ENCODE results near the gene HDAC4.

Gene HDAC4

GRCh38 chr2:239292959-239293774 lies 107.7 kb downstream of the HDAC4 start:
- H3K36me3 Mint-ChIP-seq (ENCODE audit: low read depth) = peaks cover 20% of the 10 kb centered on the region
- H3K27me3 Mint-ChIP-seq (ENCODE audit: low read depth) = peaks cover 1% of the 10 kb centered on the region
- no peaks in the 10 kb centered on the region for H3K9me3 Mint-ChIP-seq
- no peak for DNase-seq (ENCODE audit: low spot score)
- H3K4me1 Mint-ChIP-seq (ENCODE audit: low read depth) = peaks cover 56% of the 10 kb centered on the region
- H3K27ac Mint-ChIP-seq = peak overlapping the region; percentile 62
- H3K4me3 Mint-ChIP-seq = no peak overlapping the region

- Mint-ChIP-seq H3K36me3 (ENCODE audit: low read depth) (peaks cover 20% of the 10 kb centered on the region), H3K4me1 (ENCODE audit: low read depth) (peaks cover 56% of the 10 kb centered on the region), H3K27me3 (ENCODE audit: low read depth) (peaks cover 4% of the 10 kb centered on the region), H3K4me3 (no peak overlapping the region), H3K27ac (no peak overlapping the region), H3K9me3 (no peaks in the 10 kb centered on the region)
- DNase-seq (ENCODE audit: low spot score) = no peak
These were observed 108.3 kb downstream of the HDAC4 start for GRCh38 chr2:239292531-239292930.

GRCh38 chr2:239291475-239292350 lies 109.1 kb downstream of the HDAC4 start:
- Mint-ChIP-seq H3K4me3 (no peak overlapping the region), H3K9me3 (no peaks in the 10 kb centered on the region), H3K36me3 (ENCODE audit: low read depth) (peaks cover 24% of the 10 kb centered on the region), H3K4me1 (ENCODE audit: low read depth) (peaks cover 62% of the 10 kb centered on the region), H3K27ac (no peak overlapping the region), H3K27me3 (ENCODE audit: low read depth) (peaks cover 7% of the 10 kb centered on the region)
- no peak for DNase-seq (ENCODE audit: low spot score)

GRCh38 chr2:239290618-239291474 lies 110.0 kb downstream of the HDAC4 start:
- peaks cover 29% of the 10 kb centered on the region for H3K36me3 Mint-ChIP-seq (ENCODE audit: low read depth)
- H3K27ac Mint-ChIP-seq = no peak overlapping the region
- peaks cover 7% of the 10 kb centered on the region for H3K27me3 Mint-ChIP-seq (ENCODE audit: low read depth)
- no peaks in the 10 kb centered on the region for H3K9me3 Mint-ChIP-seq
- H3K4me1 Mint-ChIP-seq (ENCODE audit: low read depth) = peaks cover 63% of the 10 kb centered on the region
- no peak for DNase-seq (ENCODE audit: low spot score)
- no peak overlapping the region for H3K4me3 Mint-ChIP-seq

- Mint-ChIP-seq H3K4me3 (peak overlapping the region; percentile 87), H3K4me1 (ENCODE audit: low read depth) (peaks cover 66% of the 10 kb centered on the region), H3K27me3 (ENCODE audit: low read depth) (peaks cover 7% of the 10 kb centered on the region), H3K9me3 (no peaks in the 10 kb centered on the region), H3K27ac (peak overlapping the region; percentile 99), H3K36me3 (ENCODE audit: low read depth) (peaks cover 26% of the 10 kb centered on the region)
- DNase-seq (ENCODE audit: low spot score) = peak; percentile 33
These were observed 111.3 kb downstream of the HDAC4 start for GRCh38 chr2:239289545-239289944.

GRCh38 chr2:239288951-239289511 lies 111.8 kb downstream of the HDAC4 start:
- H3K4me3 Mint-ChIP-seq = peak overlapping the region; percentile 87
- peaks cover 24% of the 10 kb centered on the region for H3K36me3 Mint-ChIP-seq (ENCODE audit: low read depth)
- peaks cover 7% of the 10 kb centered on the region for H3K27me3 Mint-ChIP-seq (ENCODE audit: low read depth)
- peak overlapping the region; percentile 99 for H3K27ac Mint-ChIP-seq
- H3K9me3 Mint-ChIP-seq = no peaks in the 10 kb centered on the region
- H3K4me1 Mint-ChIP-seq (ENCODE audit: low read depth) = peaks cover 62% of the 10 kb centered on the region
- DNase-seq (ENCODE audit: low spot score) = peak; percentile 76

GRCh38 chr2:239288237-239288636 lies 112.6 kb downstream of the HDAC4 start:
- Mint-ChIP-seq H3K27ac (peak overlapping the region; percentile 76), H3K36me3 (ENCODE audit: low read depth) (peaks cover 27% of the 10 kb centered on the region), H3K9me3 (no peaks in the 10 kb centered on the region), H3K27me3 (ENCODE audit: low read depth) (peaks cover 7% of the 10 kb centered on the region), H3K4me3 (peak overlapping the region; percentile 60), H3K4me1 (ENCODE audit: low read depth) (peaks cover 56% of the 10 kb centered on the region)
- no peak for DNase-seq (ENCODE audit: low spot score)

GRCh38 chr2:239287461-239287860 lies 113.4 kb downstream of the HDAC4 start:
- Mint-ChIP-seq H3K27me3 (ENCODE audit: low read depth) (peaks cover 7% of the 10 kb centered on the region), H3K36me3 (ENCODE audit: low read depth) (peaks cover 25% of the 10 kb centered on the region), H3K9me3 (no peaks in the 10 kb centered on the region), H3K4me1 (ENCODE audit: low read depth) (peaks cover 55% of the 10 kb centered on the region), H3K27ac (peak overlapping the region; percentile 60), H3K4me3 (peak overlapping the region; percentile 60)
- DNase-seq (ENCODE audit: low spot score) = no peak

GRCh38 chr2:239286901-239287300 lies 113.9 kb downstream of the HDAC4 start:
- peaks cover 25% of the 10 kb centered on the region for H3K36me3 Mint-ChIP-seq (ENCODE audit: low read depth)
- DNase-seq (ENCODE audit: low spot score) = no peak

GRCh38 chr2:239285932-239286230 lies 114.9 kb downstream of the HDAC4 start:
- Mint-ChIP-seq H3K27ac (peak overlapping the region; percentile 79), H3K4me1 (ENCODE audit: low read depth) (peaks cover 55% of the 10 kb centered on the region), H3K4me3 (peak overlapping the region; percentile 75), H3K36me3 (ENCODE audit: low read depth) (peaks cover 25% of the 10 kb centered on the region), H3K27me3 (ENCODE audit: low read depth) (peaks cover 7% of the 10 kb centered on the region), H3K9me3 (no peaks in the 10 kb centered on the region)
- no peak for DNase-seq (ENCODE audit: low spot score)

More at GRCh38 chr2:239286901-239287300, 113.9 kb downstream of the HDAC4 start:
- Mint-ChIP-seq H3K4me3 (peak overlapping the region; percentile 75), H3K4me1 (ENCODE audit: low read depth) (peaks cover 55% of the 10 kb centered on the region), H3K9me3 (no peaks in the 10 kb centered on the region), H3K27ac (peak overlapping the region; percentile 24), H3K27me3 (ENCODE audit: low read depth) (peaks cover 7% of the 10 kb centered on the region)

- Mint-ChIP-seq H3K36me3 (ENCODE audit: low read depth) (peaks cover 21% of the 10 kb centered on the region), H3K27me3 (ENCODE audit: low read depth) (peaks cover 7% of the 10 kb centered on the region), H3K27ac (peak overlapping the region; percentile 79), H3K4me3 (peak overlapping the region; percentile 75), H3K9me3 (no peaks in the 10 kb centered on the region), H3K4me1 (ENCODE audit: low read depth) (peaks cover 52% of the 10 kb centered on the region)
- peak; percentile 35 for DNase-seq (ENCODE audit: low spot score)
These were observed 115.5 kb downstream of the HDAC4 start for GRCh38 chr2:239285071-239285931.

- Mint-ChIP-seq H3K36me3 (ENCODE audit: low read depth) (peaks cover 16% of the 10 kb centered on the region), H3K4me3 (peak overlapping the region; percentile 75), H3K9me3 (no peaks in the 10 kb centered on the region), H3K27me3 (ENCODE audit: low read depth) (peaks cover 7% of the 10 kb centered on the region), H3K4me1 (ENCODE audit: low read depth) (peaks cover 44% of the 10 kb centered on the region), H3K27ac (no peak overlapping the region)
- no peak for DNase-seq (ENCODE audit: low spot score)
These were observed 116.6 kb downstream of the HDAC4 start for GRCh38 chr2:239283961-239284795.
